ENCODE data around the gene C12orf42.
A peak's percentile ranks its signal among the peaks of the same experiment; 100 is the strongest.

C12orf42 gene

GRCh38 chr12:103495469-103496456, at the start of gene C12orf42:
TSS of gene C12orf42 (minus strand) at chr12:103495968. CDS start at chr12:103478426, 17,542 bp downstream.
- DNase-seq = no peak

DNA sequence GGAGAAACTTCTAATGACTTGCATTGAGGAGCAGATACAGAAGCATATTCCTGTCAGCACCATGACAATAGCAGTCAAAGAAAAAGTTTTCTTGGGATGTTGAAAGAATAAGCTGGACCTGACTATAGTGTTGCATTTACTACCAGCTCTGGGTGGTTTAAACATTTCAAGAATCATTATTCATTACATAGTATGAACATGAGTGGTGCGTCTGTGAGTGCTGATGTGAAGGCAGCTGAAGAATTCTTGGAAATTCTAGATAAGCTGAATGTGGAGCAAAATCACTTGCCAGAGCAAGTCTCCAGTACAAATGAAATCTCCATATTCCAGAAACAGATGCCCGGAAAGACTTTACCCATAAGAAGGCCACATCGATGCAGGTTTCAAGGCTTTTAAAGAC, 46.3 kb upstream of the C12orf42 start:
- DNase-seq = no peak

DNA sequence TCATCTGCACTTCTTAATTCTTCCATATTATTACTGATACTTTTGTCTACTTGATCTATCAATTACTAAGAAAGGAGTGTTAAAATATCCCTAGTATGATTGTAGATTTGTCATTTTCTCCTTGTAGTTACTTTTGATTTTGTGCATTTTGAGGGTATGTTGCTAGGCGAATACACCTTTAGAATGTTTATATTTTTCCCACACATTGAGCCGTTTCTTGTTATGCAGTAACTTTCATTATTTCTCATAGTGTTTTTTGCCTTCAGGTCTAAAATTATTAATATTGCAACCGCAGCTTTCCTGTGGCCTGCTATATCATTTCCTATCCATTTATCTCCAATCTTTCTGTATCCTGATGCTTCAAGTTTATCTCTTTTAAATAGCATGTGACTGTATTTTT, 44.6 kb upstream of the C12orf42 start:
- no peak for DNase-seq

- DNase-seq = no peak
Measured at GRCh38 chr12:103538397-103538796, 42.6 kb upstream of the C12orf42 start.

DNA sequence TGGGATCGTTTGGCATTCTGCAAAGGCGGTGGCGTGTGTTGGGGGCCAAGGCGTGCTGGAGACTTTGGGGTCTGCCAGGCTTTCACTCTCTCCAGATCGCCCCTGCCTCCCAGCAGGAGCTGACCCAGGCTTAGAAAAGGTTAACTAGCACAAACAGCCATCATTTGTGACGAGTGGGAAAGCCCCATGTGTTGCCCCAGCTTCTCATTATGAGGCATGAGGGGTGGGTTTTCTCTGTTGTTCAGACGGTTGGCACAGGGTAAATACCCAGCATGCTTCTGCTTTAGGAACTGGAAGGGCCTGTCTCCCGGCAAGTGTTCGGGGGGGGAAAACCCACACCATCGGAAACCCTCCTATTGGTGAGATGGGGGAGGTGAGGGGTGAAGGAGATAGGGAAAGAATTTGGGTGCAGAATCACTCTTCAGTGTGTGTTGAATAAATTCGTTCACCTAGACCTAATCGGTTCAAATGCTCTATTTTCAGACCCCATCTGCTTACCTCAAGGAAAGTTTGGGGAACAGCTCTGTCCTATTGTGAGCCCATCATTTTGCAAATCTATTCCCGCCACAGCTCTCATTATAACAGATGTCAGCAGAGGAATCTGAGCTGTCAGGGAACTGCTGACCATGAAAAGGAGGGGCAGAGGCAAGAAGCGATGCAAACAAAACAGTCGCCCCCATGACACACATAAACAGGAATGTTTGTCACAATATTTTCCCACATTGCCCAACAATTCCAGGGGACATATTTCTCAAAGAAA, 34.7 kb upstream of the C12orf42 start:
- no peak for DNase-seq

- no peak for DNase-seq
Measured at GRCh38 chr12:103529306-103529705, 33.5 kb upstream of the C12orf42 start.

- DNase-seq = no peak
Measured at GRCh38 chr12:103524238-103524875, 28.6 kb upstream of the C12orf42 start.

DNA sequence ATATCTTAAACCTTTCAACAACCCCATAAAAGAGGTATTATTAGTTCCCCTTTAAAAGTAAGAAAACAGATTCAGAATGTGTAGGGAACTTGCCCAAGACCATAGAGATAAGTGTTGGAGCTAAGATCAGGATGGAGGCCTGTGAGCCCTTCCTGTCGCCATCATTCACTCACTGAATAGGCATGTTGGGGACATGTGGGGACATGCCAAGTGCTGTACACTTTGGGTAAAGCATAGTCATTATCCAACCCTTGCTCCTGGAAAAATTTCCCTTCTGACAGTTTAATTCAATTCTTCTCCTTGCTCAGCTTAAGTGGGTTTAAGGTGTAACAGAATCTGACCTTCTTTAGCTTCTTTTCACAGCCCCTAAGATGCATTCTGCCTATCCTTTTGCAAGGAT, 28.0 kb upstream of the C12orf42 start:
- DNase-seq = no peak

DNA sequence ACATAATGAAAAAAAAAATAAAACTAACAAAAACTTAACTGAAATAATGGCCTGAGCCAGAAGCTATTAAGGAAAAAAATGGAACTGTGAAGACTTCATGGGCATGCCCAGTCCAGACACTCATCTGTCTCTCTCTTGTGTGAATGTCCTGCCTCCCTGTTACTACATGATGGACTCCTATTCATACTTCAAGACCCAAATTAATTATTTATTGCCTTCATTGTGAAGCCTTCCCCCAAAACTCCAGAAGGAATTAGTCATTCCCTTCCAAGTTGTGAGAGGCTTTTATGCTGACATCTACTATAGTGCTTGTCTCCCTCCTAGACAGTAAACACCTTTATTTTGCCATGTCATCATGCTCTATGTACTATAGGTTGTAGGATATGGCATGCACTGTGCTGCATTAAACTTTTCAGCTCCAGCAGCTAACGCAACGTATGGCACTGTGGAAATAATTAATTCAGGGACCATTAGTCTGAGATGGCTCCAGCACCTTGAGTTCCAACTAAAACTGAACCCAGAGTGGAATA, 25.0 kb upstream of the C12orf42 start:
- no peak for DNase-seq

- no peak for DNase-seq
Measured at GRCh38 chr12:103519632-103520031, 23.9 kb upstream of the C12orf42 start.

GRCh38 chr12:103518899-103519298, 23.1 kb upstream of the C12orf42 start:
- peak; percentile 8 for DNase-seq

DNA sequence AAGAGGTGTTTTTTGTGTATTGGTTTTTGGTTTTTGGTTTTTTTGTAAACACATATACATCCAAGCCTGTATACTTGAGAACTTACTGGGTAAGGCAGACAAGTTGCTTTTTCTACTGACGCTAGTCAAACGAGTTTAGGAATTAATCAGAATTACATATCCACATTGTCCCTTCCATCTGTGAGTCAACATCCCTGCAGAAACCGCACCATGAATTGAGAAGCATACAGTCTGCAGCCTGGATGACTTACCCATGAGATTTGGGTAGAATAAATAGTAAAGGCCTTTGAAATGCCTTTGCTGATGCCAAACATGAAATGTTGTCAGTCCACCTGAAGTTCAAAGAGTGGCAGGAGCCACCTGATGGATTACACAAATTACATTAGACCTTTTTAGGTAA, 21.4 kb upstream of the C12orf42 start:
- DNase-seq = no peak

- DNase-seq = no peak
Measured at GRCh38 chr12:103515341-103515740, 19.6 kb upstream of the C12orf42 start.

GRCh38 chr12:103513875-103514274, 18.1 kb upstream of the C12orf42 start:
- DNase-seq = no peak

GRCh38 chr12:103505371-103506236, 9.8 kb upstream of the C12orf42 start:
- DNase-seq = no peak

DNA sequence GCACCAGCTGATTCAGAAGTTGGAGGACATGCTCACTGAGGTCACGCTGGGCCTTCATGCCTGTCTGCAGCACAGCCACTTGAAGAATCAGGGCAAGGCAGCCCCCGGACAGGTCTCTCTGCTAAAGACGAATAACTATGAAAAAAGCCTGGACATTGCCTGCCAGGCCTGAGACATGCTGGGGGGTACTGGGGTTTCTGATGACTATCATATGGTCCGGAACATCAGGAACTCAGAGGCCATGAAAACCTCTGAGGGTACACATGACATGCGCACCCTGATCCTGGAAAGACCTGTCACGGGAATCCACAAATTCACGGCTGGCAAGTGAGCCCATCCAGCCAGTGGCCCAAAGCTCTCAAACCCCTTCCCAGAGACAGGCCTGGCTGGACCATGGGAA, 8.8 kb upstream of the C12orf42 start:
- no peak for DNase-seq

DNA sequence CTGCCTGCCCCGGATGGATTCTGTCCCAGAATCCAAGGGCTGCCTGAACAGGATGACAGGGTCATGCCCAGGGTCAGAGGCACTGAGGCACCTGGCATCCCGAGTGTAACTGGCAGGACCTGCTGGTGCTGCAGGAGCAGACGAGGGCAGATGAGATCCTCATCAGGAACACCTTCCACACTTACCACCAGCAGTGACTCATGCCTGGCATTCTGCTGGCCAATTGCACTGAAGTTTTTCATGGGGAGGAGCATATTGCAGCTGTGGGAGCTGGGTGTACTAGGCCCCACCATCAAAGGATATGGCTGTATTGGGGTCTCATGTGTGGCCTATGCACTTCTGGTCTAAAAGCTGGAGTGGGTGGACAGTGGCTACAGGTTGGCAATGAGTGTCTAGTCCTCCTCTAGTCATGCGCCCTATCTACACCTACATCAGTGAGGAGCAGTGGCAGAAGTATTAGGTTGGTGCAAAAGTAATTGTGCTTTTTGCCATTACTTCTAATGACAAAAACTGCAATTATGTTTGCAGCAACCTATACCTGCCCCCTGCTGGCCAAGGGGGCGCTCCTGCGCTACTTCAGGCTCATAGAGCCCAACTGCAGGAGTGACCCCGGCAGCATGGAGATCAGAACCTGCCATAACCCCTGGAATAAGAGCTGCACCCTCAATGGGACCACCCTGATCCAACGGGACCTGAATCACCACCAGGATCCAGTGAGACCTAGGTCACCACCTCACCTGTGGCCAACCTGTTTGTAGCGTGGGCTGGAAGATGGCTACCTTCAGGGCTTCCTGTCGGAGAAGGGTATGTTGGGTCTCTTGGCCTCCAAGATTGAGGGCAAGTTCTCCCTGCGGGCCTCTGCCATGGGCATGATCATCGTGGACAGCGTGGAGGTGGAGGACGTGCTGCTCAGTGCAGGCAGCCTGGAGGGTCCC, 8.0 kb upstream of the C12orf42 start:
- peak; percentile 75 for DNase-seq

- no peak for DNase-seq
Measured at GRCh38 chr12:103501447-103501846, 5.7 kb upstream of the C12orf42 start.

GRCh38 chr12:103499571-103499970, 3.8 kb upstream of the C12orf42 start:
- peak; percentile 78 for DNase-seq

GRCh38 chr12:103498990-103499389, 3.2 kb upstream of the C12orf42 start:
- DNase-seq = no peak
